Activated CD4-positive, CD25-positive, alpha-beta regulatory T cell treated with anti-CD3 and anti-CD28 coated beads, Interleukin-2, amount 50 U/mL, for 24 hours (primary cell): ENCODE data around the gene PTPRN.
"Not testable (repeated sequence)": the region's sequence is repeated elsewhere in the genome, so short reads cannot be mapped to it uniquely, and the experiment has no call there.

Source experiments
- ATAC-seq, 2 donors: fragments of 150-1000 bp; cut with Tn5 transposase; one replicate each; pipeline ENCODE4 v1.10.0; 2021; ENCODE audit warnings: mild to moderate bottlenecking in 1 of 2, moderate library complexity in 1 of 2

Gene PTPRN

DNA sequence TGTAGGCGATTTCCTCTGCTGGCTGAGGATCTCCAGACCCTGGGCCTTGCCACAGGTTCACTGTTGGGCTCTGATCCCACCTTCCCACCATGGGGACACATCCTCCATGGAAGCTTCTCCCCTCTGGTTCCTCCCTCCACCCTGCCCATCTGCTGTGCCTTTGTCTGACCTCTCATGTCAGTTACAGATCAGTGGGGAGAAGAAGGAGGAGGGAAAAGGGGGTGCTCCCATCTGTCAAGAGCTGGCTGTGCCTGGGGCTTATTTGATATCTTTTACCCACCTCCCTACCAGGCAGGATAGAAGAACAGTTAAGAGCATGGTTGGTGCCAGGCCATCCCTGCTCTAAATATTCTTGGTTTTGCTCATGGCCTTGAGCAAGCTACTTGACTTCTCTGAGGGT is 42.3 kb downstream of the PTPRN start:
- ATAC-seq, result no peak

DNA sequence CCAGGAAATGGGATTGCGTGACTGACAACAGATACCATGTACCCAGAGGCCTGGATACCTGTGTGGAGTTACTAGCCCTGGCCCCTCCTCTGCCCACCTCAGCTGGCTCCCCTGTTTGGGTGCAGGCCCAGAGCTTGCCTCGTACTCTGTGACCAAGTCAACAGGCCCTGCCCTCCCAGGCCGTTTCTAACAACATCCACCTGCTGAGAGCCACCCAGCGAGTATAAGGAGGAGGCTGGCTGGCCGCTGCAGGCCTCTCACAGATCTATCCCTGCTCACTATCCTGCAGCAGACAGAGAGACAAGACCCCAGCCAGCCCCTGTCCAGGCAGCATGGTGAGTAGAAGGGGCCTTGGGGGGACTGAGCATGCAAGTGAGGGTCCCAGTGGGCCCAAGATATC is 43.0 kb downstream of the PTPRN start:
- ATAC-seq, result no peak

- no peak for ATAC-seq
These were observed 48.0 kb downstream of the PTPRN start for GRCh38 chr2:219261024-219261855.

- ATAC-seq, result not testable (repeated sequence)
These were observed 50.3 kb downstream of the PTPRN start for GRCh38 chr2:219258942-219259341.

GRCh38 chr2:219254590-219255201 is 54.5 kb downstream of the PTPRN start:
- peak; percentile 65 to 67 for ATAC-seq

DNA sequence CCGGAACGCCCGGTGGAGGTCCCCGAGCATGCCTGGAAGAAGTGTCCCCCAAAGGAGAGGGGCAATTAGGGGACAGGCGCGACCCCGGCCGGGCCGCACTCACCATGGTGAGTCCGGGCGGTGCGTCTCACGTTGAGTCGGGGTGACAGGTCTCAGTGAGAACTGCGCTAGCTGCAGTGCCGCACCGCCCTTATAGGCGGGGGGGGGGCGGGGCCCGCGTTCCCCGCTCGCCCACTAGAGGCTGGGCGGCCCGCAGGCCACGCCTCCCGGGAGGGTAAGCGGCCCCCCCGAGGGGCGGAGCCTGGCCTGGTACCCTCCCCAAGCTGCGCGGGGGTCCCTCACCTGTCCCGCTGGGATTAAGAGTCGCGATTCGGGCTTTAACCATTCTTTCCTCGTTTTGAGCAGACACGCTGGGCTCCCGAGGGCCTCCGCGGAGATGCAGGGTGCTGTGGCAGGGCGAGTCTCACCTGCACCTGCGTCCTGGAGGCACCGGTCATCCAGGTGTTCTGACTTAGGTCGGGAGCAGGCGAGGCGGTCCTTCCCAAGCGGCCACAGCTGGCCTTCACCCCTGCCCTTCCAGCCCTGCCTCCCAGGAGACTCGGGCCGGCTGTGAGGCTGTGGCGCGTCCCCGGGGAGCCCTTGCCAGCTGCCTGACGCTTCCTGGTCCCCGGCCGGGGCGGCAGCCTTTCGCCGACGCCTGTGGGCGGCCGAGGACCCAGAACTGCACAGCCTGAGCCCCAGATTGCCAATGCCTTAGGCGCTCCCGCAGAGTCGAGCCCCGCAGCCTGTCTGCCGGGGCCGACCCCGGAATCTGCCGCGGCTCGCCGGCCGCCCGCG is 55.2 kb downstream of the PTPRN start, which contains the start of gene TUBA4A:
TUBA4A (minus strand) TSS at position 166 of the 837 bp plus-strand sequence; CDS start at position 106, 60 bp downstream.
- peak; percentile 71 to 73 for ATAC-seq

GRCh38 chr2:219252900-219253752 is 56.1 kb downstream of the PTPRN start, which contains the start of gene TUBA4B:
TUBA4B (plus strand) TSS chr2:219253243; CDS start chr2:219253408, 165 bp downstream.
- peak; percentile 9 to 22 for ATAC-seq

DNA sequence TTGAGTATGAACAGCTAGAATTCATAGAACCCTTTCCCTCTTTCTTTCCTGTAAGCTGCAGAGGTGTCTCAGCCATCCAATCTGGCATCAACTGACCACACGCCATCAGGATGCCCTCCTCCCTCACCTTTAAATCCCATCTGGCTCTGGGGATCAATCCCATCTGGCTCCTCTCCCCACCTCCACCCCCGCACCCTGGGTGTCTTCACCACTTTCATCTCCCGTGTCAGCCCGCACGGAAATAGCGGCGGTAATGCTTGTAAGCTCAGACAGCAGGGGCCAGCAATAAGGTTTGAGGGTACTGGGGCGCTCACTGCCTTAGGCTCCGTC is 56.7 kb downstream of the PTPRN start:
- no peak for ATAC-seq

GRCh38 chr2:219252084-219252483 is 57.1 kb downstream of the PTPRN start:
- ATAC-seq, result peak in 1 of 2 donors; percentile 2

GRCh38 chr2:219251656-219252055 is 57.5 kb downstream of the PTPRN start:
- no peak for ATAC-seq

DNA sequence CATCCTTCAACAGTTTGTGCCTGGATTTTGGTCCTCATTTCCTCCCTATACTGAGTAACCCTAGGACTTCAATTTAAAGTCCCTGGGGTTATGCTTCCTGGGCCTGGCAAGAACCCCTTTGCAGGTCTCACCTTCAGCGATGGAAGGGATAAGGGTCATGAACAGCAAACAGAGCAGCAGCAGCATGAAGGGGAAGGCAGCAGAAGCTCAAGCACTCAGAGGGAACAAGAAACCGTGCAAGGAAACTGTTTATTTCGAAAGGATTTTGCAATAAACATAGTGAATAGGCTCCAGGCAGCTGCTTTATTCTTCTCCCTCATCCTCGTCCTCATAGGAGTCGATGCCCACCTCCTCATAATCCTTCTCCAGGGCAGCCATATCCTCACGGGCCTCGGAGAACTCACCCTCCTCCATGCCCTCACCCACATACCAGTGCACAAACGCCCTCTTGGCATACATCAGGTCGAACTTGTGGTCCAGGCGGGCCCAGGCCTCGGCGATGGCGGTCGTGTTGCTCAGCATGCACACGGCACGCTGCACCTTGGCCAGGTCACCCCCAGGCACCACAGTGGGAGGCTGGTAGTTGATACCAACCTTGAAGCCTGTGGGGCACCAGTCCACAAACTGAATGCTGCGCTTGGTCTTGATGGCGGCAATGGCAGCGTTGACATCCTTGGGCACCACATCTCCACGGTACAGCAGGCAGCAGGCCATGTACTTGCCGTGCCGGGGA is 59.0 kb downstream of the PTPRN start:
- no peak for ATAC-seq

- no peak for ATAC-seq
These were observed 59.8 kb downstream of the PTPRN start for GRCh38 chr2:219249203-219249980.

DNA sequence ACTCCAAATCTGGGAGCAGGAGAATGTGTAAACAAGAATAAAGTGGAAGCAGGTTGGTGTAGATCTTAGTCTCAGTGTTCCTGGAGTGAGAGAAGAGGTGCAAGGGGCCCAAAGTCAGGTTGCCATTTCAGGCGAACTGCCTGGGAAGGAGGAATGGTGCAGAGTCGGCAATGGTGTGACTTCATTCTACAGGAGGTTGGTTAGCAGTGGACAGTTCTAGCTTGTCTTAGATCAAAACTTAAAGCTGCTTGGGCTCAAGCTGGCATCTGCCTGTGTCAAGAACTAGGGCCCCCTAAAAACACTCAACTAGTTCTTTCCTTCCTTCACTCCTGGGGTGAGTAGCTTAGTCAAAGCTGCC is 60.4 kb downstream of the PTPRN start:
- no peak for ATAC-seq

DNA sequence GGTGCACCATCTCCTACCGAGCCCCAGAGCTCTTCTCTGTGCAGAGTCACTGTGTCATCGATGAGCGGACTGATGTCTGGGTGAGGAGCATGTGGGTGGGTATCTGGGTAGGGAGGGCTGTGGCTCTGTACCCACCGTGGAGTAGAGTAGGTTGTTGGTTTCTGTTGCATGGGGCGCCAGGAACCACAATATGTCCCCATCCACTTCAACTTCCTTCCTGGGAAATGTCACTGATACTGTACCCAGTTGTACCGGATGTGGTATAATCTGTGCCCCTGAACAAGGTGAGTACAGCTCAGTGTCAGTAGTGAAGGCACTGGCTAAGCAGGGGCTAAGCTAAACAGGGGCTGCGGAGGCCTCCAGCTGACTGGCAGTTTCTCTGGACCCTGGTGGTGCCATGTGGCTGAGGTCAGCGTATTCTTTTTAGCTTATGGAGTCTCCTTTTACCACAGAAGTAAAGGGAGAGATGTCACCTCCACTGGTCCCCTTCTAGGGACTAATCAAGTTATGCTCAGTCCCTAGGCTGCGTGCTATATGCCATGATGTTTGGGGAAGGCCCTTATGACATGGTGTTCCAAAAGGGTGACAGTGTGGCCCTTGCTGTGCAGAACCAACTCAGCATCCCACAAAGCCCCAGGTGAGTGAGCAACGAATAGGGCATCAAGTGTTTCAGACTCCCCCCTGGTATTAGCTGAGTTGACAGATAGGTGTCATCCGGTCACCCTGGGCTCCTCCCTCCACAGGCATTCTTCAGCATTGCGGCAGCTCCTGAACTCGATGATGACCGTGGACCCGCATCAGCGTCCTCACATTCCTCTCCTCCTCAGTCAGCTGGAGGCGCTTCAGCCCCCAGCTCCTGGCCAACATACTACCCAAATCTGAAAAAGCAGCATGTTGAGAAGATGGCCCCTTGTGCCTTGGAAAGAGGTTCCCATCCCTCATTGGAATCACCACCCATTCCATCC is 61.2 kb downstream of the PTPRN start:
- ATAC-seq, result peak; percentile 57 to 59

DNA sequence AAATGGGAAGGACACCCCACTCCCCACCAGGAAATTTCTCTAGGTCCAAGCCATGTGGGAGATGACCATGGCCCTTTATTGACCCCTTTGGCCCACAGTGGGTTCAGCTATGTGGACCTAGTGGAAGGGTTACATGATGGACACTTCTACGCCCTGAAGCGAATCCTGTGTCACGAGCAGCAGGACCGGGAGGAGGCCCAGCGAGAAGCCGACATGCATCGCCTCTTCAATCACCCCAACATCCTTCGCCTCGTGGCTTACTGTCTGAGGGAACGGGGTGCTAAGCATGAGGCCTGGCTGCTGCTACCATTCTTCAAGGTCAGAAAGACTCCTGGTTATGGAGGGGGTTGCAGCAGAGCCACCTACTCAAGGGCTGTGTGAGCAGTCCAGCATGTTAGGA is 62.6 kb downstream of the PTPRN start:
- no peak for ATAC-seq

DNA sequence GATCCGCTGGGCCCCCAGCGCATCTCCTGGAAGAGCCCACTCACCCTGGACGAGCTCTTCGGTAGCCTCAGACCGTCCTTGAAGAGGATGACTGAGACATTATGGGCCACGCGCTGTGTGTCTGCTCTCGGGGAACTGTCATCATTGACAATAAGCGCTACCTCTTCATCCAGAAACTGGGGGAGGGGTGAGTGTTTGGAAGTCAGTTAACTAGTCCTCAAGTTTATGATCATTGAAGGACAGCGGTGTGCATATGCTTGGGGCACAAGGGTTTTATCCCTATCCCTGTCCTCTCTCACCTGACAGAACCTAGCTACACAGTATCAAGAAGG is 63.3 kb downstream of the PTPRN start:
- ATAC-seq, result no peak

DNA sequence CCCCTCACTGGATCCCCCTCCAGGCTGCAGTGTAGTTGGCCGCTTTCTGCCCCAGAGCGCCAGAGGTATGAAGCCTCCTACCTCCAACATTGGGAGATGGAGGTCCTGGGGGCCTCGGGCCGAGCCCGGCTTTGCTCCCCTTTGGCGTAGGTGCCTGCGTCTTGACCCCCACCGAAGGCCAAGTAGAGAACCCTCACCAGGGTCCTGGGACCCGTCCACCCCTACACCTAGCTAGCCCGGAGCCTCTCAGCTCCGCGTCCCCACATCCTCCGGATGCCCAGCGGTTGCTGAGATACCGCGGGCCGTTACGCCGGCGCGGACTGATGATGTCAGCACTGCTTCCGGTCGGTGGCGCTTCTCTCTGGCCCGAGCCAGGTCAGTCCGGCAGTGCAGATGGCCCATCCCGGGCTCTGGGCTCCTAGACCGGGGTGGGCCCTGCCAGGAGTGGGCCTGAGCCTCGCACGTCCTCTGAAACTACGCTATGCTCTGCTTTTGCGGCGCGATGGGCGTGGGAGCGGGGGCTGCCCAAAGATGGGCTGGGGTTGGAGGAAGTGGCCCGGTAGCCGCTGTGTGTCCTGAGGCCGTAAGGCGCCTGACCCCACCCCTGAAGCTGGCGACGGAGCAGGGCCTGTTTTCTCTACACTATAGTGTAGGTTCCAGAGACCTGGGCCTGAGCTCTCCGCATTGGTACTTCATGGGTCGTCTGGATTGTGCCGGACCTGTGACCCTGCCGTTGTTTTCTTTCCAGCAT is 63.9 kb downstream of the PTPRN start, which contains the start of the genes GLB1L and STK16:
GLB1L (minus strand) TSS at position 297 of the 751 bp plus-strand sequence. CDS start 1,871 bp downstream, outside the sequence.
STK16 (plus strand) TSS at position 332 of the 751 bp plus-strand sequence. CDS start 521 bp downstream, outside the sequence.
- peak; percentile 84 to 86 for ATAC-seq

DNA sequence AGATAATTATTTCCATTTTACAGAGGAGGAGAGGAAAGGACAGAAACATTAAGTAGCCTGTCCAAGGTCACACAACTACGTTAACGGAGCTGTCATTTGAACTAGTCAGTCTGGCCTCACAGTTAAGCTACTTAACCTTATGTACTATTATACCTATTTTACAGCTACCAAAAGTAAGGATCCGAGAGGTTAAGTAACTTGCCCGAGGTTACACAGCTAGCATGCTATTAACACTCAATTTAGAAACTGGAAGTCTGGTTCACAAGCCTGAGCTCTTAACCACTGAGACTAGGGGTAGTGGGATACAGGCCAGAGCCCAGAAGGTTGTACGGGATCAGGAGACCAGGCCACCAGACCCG is 64.4 kb downstream of the PTPRN start:
- no peak for ATAC-seq

- no peak for ATAC-seq
These were observed 65.9 kb downstream of the PTPRN start for GRCh38 chr2:219243291-219243761.
